ENCODE results near the gene GFI1B.

GFI1B gene

GRCh38 chr9:132998831-132999635 lies 20.5 kb downstream of the GFI1B start:
- DNase-seq (ENCODE audit: low spot score) = peak; percentile 17
- TF ChIP-seq, protein P1, sequence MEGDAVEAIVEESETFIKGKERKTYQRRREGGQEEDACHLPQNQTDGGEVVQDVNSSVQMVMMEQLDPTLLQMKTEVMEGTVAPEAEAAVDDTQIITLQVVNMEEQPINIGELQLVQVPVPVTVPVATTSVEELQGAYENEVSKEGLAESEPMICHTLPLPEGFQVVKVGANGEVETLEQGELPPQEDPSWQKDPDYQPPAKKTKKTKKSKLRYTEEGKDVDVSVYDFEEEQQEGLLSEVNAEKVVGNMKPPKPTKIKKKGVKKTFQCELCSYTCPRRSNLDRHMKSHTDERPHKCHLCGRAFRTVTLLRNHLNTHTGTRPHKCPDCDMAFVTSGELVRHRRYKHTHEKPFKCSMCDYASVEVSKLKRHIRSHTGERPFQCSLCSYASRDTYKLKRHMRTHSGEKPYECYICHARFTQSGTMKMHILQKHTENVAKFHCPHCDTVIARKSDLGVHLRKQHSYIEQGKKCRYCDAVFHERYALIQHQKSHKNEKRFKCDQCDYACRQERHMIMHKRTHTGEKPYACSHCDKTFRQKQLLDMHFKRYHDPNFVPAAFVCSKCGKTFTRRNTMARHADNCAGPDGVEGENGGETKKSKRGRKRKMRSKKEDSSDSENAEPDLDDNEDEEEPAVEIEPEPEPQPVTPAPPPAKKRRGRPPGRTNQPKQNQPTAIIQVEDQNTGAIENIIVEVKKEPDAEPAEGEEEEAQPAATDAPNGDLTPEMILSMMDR (IDR thresholded peaks at IDR 0.05; ENCODE audit: borderline replicate concordance, control extremely low read depth, extremely low read depth, insufficient read depth, missing control alignments) = no peak
- in situ Hi-C loops (cut with MboI; ENCODE audit: low sequenced_read_pairs, unreplicated experiment) = no loop called here

GRCh38 chr9:133002147-133003070 lies 23.9 kb downstream of the GFI1B start:
- peak; percentile 24 for DNase-seq (ENCODE audit: low spot score)
- in situ Hi-C loops (cut with MboI; ENCODE audit: low sequenced_read_pairs, unreplicated experiment) = no loop called here
- TF ChIP-seq, protein P1 (IDR thresholded peaks at IDR 0.05; ENCODE audit: borderline replicate concordance, control extremely low read depth, extremely low read depth, insufficient read depth, missing control alignments) = no peak

GRCh38 chr9:133003071-133003461 lies 24.6 kb downstream of the GFI1B start:
- DNase-seq (ENCODE audit: low spot score) = peak; percentile 20
- TF ChIP-seq, protein P1 (IDR thresholded peaks at IDR 0.05; ENCODE audit: borderline replicate concordance, control extremely low read depth, extremely low read depth, insufficient read depth, missing control alignments) = no peak
- in situ Hi-C loops (cut with MboI; ENCODE audit: low sequenced_read_pairs, unreplicated experiment) = no loop called here

DNA sequence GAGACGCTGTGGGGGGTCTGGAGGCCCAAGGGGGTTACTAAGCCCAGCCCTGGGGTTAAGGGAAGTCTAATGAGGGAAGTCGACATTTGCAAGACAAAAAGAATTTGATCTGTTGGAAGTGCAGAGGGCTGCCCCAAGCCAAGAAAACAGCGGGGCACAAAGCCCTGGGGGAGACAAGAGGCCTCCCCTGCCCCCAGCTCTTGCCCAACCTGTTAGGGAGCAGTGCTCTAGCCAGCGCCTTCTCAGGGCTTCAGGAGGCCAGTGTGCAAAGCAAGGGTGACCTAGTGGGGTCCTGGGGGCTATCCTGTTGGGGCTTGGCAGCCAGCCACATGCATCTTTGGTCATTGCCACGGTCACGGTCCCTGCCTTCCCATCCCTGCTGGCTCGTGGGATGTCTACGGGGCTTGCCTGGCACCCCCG lies 25.2 kb downstream of the GFI1B start:
- TF ChIP-seq, protein P1 (IDR thresholded peaks at IDR 0.05; ENCODE audit: borderline replicate concordance, control extremely low read depth, extremely low read depth, insufficient read depth, missing control alignments) = no peak
- DNase-seq (ENCODE audit: low spot score) = peak; percentile 31
- in situ Hi-C loops (cut with MboI; ENCODE audit: low sequenced_read_pairs, unreplicated experiment) = no loop called here

- in situ Hi-C loops (cut with MboI; ENCODE audit: low sequenced_read_pairs, unreplicated experiment) = no loop called here
- TF ChIP-seq, protein P1 (IDR thresholded peaks at IDR 0.05; ENCODE audit: borderline replicate concordance, control extremely low read depth, extremely low read depth, insufficient read depth, missing control alignments) = no peak
- DNase-seq (ENCODE audit: low spot score) = peak; percentile 18
Measured at GRCh38 chr9:133004091-133004998, 25.9 kb downstream of the GFI1B start.
